ENCODE data around the gene ZNF775.

The ZNF775 gene

DNA sequence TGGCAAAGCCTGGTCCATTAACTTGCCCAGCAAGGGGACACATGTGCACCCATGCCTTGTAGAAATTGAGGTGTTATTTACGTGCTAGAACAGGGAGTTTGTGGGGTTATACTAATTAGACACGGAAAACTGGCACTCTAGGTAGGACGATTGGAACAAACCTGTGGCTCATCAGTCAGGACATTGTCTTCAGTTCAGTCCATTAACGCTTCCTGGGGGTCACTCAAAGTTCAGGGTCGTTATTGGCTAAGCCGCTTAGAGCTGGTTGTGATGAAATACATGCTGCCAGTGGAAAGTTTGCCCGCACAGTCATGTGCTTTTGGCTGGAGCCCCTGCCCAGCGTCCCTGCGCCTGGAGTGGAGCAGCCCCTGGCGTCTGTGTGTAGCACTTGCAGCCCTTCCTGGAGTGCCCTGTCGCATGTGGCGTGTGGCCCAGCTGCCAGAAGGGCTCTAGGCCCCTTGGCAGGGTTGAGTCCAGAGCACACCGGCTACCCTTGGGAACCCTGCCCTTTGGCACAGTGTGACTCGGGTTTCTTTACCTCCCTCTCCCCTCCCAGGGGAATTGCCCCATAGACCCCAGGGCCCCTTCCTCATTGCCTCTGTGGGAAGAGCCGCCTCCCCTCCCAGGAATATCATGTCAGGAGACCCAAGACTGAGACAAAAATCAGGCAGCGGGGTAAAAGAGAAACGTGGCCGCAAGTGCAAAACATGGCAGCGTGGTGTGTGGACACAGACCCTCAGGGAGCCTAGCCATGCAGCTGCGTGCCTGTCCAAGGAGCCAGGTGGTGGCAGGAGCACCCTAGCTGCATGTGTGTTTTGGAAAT, 9.8 kb downstream of the ZNF775 start:
- peak; percentile 99 for TF ChIP-seq CTCF (IDR thresholded peaks at IDR 0.05; ENCODE audit: low read depth, low read length)
- Histone ChIP-seq H3K27me3 (ENCODE audit: insufficient read depth, low read depth, severe bottlenecking) (no peaks in the 10 kb centered on the region), H3K4me3 (ENCODE audit: low read depth, low read length) (no peak overlapping the region), H3K36me3 (peaks cover 31% of the 10 kb centered on the region), H3K9me3 (ENCODE audit: severe bottlenecking) (no peaks in the 10 kb centered on the region), H3K27ac (peak overlapping the region; percentile 79)
- DNase-seq = peak; percentile 95

DNA sequence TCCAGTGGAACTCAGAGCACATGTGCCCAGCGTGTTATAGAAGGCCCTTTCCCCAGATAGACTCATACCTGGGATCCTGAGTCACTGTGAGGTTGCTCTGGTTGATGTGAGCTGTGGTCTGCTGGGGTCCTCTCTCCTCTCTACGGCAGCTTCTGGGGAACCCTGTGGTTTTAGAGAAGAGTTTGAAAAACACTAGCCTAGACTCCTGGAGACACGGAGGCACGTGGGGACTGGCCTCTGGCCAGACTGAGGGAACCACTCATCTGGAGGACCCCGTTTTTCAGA, 10.3 kb downstream of the ZNF775 start:
- Histone ChIP-seq H3K27me3 (ENCODE audit: insufficient read depth, low read depth, severe bottlenecking) (no peaks in the 10 kb centered on the region), H3K27ac (peak overlapping the region; percentile 68), H3K9me3 (ENCODE audit: severe bottlenecking) (no peaks in the 10 kb centered on the region), H3K4me3 (ENCODE audit: low read depth, low read length) (no peak overlapping the region), H3K36me3 (peaks cover 31% of the 10 kb centered on the region)
- no peak for TF ChIP-seq CTCF (IDR thresholded peaks at IDR 0.05; ENCODE audit: low read depth, low read length)
- DNase-seq = no peak

DNA sequence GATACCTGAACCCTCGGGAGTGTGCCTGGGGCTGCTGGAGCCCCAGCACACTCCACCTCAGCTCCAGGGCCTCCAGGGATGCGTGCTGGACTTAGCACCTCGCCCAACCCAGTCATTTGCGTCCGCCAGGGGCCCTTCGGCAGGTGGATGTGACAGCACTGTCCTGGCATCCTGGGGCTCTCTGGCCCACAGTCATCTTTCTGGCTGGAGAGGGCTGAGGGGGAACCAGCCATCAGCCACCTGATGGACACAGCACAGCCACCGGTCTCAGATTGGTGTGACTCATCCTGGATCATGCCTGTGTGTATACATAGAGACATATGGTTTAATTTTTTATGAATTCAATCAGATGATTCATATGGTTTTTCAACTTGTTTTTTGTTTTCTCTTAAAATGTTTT, 11.1 kb downstream of the ZNF775 start:
- Histone ChIP-seq H3K36me3 (peaks cover 31% of the 10 kb centered on the region), H3K4me3 (ENCODE audit: low read depth, low read length) (no peak overlapping the region), H3K9me3 (ENCODE audit: severe bottlenecking) (no peaks in the 10 kb centered on the region), H3K27ac (no peak overlapping the region), H3K27me3 (ENCODE audit: insufficient read depth, low read depth, severe bottlenecking) (no peaks in the 10 kb centered on the region)
- TF ChIP-seq CTCF (IDR thresholded peaks at IDR 0.05; ENCODE audit: low read depth, low read length) = no peak
- DNase-seq = no peak

- Histone ChIP-seq H3K4me3 (ENCODE audit: low read depth, low read length) (no peak overlapping the region), H3K9me3 (ENCODE audit: severe bottlenecking) (no peaks in the 10 kb centered on the region), H3K36me3 (peaks cover 35% of the 10 kb centered on the region), H3K27me3 (ENCODE audit: insufficient read depth, low read depth, severe bottlenecking) (no peaks in the 10 kb centered on the region), H3K27ac (no peak overlapping the region)
- DNase-seq = no peak
- no peak for TF ChIP-seq CTCF (IDR thresholded peaks at IDR 0.05; ENCODE audit: low read depth, low read length)
Observed at GRCh38 chr7:150393325-150393724, 14.2 kb downstream of the ZNF775 start.

DNA sequence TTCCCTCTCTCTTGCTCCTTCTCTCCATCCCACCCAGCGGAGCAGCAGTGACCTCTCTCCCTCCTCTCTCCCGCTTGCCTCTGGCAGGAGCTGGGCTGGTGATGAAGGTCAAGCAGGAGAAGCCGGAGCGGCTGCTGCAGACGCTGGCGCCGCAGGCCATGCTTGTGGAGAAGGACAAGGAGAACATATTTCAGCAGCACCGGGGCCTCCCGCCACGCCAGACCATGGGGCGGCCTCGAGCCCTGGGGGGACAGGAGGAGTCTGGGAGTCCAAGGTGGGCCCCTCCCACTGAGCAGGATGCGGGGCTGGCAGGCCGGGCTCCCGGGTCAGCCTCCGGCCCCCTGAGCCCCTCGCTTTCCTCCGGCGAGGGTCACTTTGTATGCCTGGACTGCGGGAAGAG, 17.3 kb downstream of the ZNF775 start:
- H3K27me3 ChIP-seq (ENCODE audit: insufficient read depth, low read depth, severe bottlenecking) = no peaks in the 10 kb centered on the region
- H3K4me3 ChIP-seq (ENCODE audit: low read depth, low read length) = no peak overlapping the region
- no peak overlapping the region for H3K27ac ChIP-seq
- peak; percentile 4 for DNase-seq
- H3K9me3 ChIP-seq (ENCODE audit: severe bottlenecking) = no peaks in the 10 kb centered on the region
- no peak for TF ChIP-seq CTCF (IDR thresholded peaks at IDR 0.05; ENCODE audit: low read depth, low read length)
- H3K36me3 ChIP-seq = peaks cover 17% of the 10 kb centered on the region

- TF ChIP-seq CTCF (IDR thresholded peaks at IDR 0.05; ENCODE audit: low read depth, low read length) = no peak
- no peaks in the 10 kb centered on the region for H3K9me3 ChIP-seq (ENCODE audit: severe bottlenecking)
- DNase-seq = peak; percentile 4
- no peak overlapping the region for H3K4me3 ChIP-seq (ENCODE audit: low read depth, low read length)
- H3K27me3 ChIP-seq (ENCODE audit: insufficient read depth, low read depth, severe bottlenecking) = no peaks in the 10 kb centered on the region
- peaks cover 17% of the 10 kb centered on the region for H3K36me3 ChIP-seq
- H3K27ac ChIP-seq = no peak overlapping the region
Observed at GRCh38 chr7:150396851-150397260, 17.7 kb downstream of the ZNF775 start.

All from WERI-Rb-1 (cell line).